A549 (cell line): Measurements from ENCODE around the gene HOXD8.

ENCODE experiments used
- CEBPB ChIP-seq, 2 experiments: fragments of >200 bp in 1 of 2; sonication (Bioruptor Twin) in 1 of 2; formaldehyde crosslinking in 1 of 2; IDR thresholded peaks; 2 replicates each; pipeline ENCODE4 v1.6.1; 2012 to 2016
- EHMT2 ChIP-seq: fragments of 200-600 bp; sonication (generic); IDR thresholded peaks from 2 replicates; pipeline ENCODE4 v1.6.1; 2016; ENCODE audit warnings: antibody characterized with exemption, low read depth, mild to moderate bottlenecking, moderate library complexity
- JUNB ChIP-seq: fragments of >200 bp; sonication (Bioruptor Twin); formaldehyde crosslinking; IDR thresholded peaks from 2 replicates; pipeline ENCODE4 v1.6.1; 2016
- MAZ ChIP-seq: fragments of 150-350 bp; IDR thresholded peaks from 2 replicates; pipeline ENCODE4 v1.6.1; 2014; ENCODE audit warnings: antibody characterized with exemption, low read depth, low read length, borderline replicate concordance
- POLR2A ChIP-seq: IDR thresholded peaks from 2 replicates; pipeline ENCODE4 v1.6.1; 2012; ENCODE audit warnings: mild to moderate bottlenecking, low read length
- RAD21 ChIP-seq, 2 experiments: fragments of >200 bp in 1 of 2; sonication (Bioruptor Twin) in 1 of 2; formaldehyde crosslinking in 1 of 2; IDR thresholded peaks in 1 of 2; conservative IDR thresholded peaks in 1 of 2; 2 replicates in 1 of 2; 3 replicates in 1 of 2; pipeline ENCODE4 v1.6.1; 2012 to 2018; ENCODE audit warnings: inconsistent platforms in 1 of 2
- ZC3H11A ChIP-seq: fragments of 450-650 bp; IDR thresholded peaks from 2 replicates; pipeline ENCODE4 v1.6.1; 2014; ENCODE audit warnings: antibody characterized with exemption, mild to moderate bottlenecking
- TF ChIP-seq, protein P1 (sequence below): fragments of >200 bp; sonication (Bioruptor Twin); formaldehyde crosslinking; IDR thresholded peaks from 3 replicates; pipeline ENCODE4 v1.5.1; 2016
- TF ChIP-seq, protein P2 (sequence below): fragments of 450-650 bp; IDR thresholded peaks from 2 replicates; pipeline ENCODE4 v1.6.1; 2014; ENCODE audit warnings: antibody characterized with exemption

DNA sequence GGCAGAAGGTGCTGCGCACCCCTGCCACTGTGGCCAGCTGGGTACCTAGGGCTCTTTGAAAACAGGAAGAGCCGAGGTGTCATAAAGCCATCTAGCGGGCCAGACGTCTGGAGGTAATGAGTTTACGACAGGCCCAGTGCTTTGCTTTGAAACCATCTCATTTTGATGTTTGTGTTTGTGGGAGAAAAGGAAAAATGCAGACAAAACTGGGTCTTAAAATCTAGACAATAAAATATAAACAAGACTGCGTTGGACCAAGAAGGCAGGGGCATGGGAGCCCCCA lies 3.8 kb upstream of the HOXD8 start:
- TF ChIP-seq, protein P1, sequence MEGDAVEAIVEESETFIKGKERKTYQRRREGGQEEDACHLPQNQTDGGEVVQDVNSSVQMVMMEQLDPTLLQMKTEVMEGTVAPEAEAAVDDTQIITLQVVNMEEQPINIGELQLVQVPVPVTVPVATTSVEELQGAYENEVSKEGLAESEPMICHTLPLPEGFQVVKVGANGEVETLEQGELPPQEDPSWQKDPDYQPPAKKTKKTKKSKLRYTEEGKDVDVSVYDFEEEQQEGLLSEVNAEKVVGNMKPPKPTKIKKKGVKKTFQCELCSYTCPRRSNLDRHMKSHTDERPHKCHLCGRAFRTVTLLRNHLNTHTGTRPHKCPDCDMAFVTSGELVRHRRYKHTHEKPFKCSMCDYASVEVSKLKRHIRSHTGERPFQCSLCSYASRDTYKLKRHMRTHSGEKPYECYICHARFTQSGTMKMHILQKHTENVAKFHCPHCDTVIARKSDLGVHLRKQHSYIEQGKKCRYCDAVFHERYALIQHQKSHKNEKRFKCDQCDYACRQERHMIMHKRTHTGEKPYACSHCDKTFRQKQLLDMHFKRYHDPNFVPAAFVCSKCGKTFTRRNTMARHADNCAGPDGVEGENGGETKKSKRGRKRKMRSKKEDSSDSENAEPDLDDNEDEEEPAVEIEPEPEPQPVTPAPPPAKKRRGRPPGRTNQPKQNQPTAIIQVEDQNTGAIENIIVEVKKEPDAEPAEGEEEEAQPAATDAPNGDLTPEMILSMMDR: no peak
- TF ChIP-seq JUNB: no peak
- TF ChIP-seq, protein P2, sequence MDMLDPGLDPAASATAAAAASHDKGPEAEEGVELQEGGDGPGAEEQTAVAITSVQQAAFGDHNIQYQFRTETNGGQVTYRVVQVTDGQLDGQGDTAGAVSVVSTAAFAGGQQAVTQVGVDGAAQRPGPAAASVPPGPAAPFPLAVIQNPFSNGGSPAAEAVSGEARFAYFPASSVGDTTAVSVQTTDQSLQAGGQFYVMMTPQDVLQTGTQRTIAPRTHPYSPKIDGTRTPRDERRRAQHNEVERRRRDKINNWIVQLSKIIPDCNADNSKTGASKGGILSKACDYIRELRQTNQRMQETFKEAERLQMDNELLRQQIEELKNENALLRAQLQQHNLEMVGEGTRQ: no peak
- no peak for TF ChIP-seq POLR2A
- no peak for TF ChIP-seq EHMT2
- no peak for TF ChIP-seq ZC3H11A
- no peak for TF ChIP-seq RAD21 (conservative IDR thresholded peaks at IDR 0.05 in 1 of 2, IDR thresholded peaks at IDR 0.05 in 1 of 2)
- TF ChIP-seq CEBPB (IDR thresholded peaks at IDR 0.05): no peak
- TF ChIP-seq MAZ: no peak
